A549 (cell line): ENCODE measurements around the gene RAB26. TPM values are rescaled to one million over a fixed set of nuclear protein-coding genes. Genes with fewer than 3 reads are reported as not detected.

Experiments
- ATAC-seq, 2 experiments: fragments of 200-7000 bp in 1 of 2; fragments of >200 bp in 1 of 2; cut with Nextera tagmentation in 1 of 2; cut with Tn5 transposase in 1 of 2; 3 replicates each; pipeline versions ENCODE4 v1.8.0 to v1.9.1; 2018 to 2020; ENCODE audit warnings: mild to moderate bottlenecking in 1 of 2, moderate library complexity in 1 of 2
- CTCF ChIA-PET: fragments of 300-600 bp; sonication (Branson Sonifier 250); formaldehyde crosslinking; extraction: SDS; loops from one replicate; lab custom pipeline; 2021; ENCODE audit warnings: antibody characterized with exemption, inconsistent platforms; lab: Yijun Ruan, JAX
- POLR2A ChIA-PET: fragments of 350-600 bp; formaldehyde crosslinking; extraction: SDS; loops from one replicate; lab custom pipeline; 2021; ENCODE audit warnings: antibody characterized with exemption, inconsistent platforms; lab: Yijun Ruan, JAX
- DNase-seq, 2 experiments: peaks; one replicate each; pipeline versions ENCODE4 v3.0.0 to v3.0.0-alpha.2; 2011 to 2016; ENCODE audit warnings: low read depth in 1 of 2, low spot score in 1 of 2
- FAIRE-seq: peaks from 2 replicates; lab custom pipeline; 2011; peaks lifted over from hg19 to GRCh38; lab: Jason Lieb, UNC
- H3K27ac ChIP-seq, 2 experiments: fragments of >200 bp; sonication (Bioruptor Twin); formaldehyde crosslinking; 3 replicates each; pipeline ENCODE4 v1.5.1; 2016 to 2017
- H3K4me1 ChIP-seq: fragments of >200 bp; sonication (Bioruptor Twin); formaldehyde crosslinking; 3 replicates; pipeline ENCODE4 v1.6.1; 2016
- H3K4me2 ChIP-seq: fragments of >200 bp; sonication (Bioruptor Twin); formaldehyde crosslinking; 3 replicates; pipeline ENCODE4 v1.6.1; 2016
- H3K4me3 ChIP-seq: fragments of >200 bp; sonication (Bioruptor Twin); formaldehyde crosslinking; 3 replicates; pipeline ENCODE4 v1.5.1; 2016
- H3K9me3 ChIP-seq: fragments of >200 bp; sonication (Bioruptor Twin); formaldehyde crosslinking; 3 replicates; pipeline ENCODE4 v1.6.1; 2016
- BCL3 ChIP-seq: fragments of >200 bp; sonication (Bioruptor Twin); formaldehyde crosslinking; IDR thresholded peaks from 3 replicates; pipeline ENCODE4 v1.6.1; 2016
- CBX8 ChIP-seq: fragments of 200-600 bp; sonication (generic); IDR thresholded peaks from 2 replicates; pipeline ENCODE4 v1.6.1; 2016
- EHF ChIP-seq: fragments of 250-450 bp; sonication (Bioruptor Pico); IDR thresholded peaks from 2 replicates; pipeline ENCODE4 v1.5.0; 2020; ENCODE audit warnings: mild to moderate bottlenecking
- EP300 ChIP-seq, 2 experiments: fragments of >200 bp; sonication (Bioruptor Twin); formaldehyde crosslinking; IDR thresholded peaks; 2 replicates in 1 of 2; 3 replicates in 1 of 2; pipeline ENCODE4 v1.6.1; 2016 to 2017
- FOSB ChIP-seq: fragments of 250-450 bp; sonication (Bioruptor Pico); IDR thresholded peaks from 2 replicates; pipeline ENCODE4 v1.5.0; 2020; ENCODE audit warnings: mild to moderate bottlenecking, moderate library complexity
- FOXS1 ChIP-seq: fragments of 250-450 bp; sonication (Bioruptor Pico); IDR thresholded peaks from 2 replicates; pipeline ENCODE4 v1.5.0; 2020; ENCODE audit warnings: mild to moderate bottlenecking, moderate library complexity
- HDAC2 ChIP-seq: fragments of 200-600 bp; sonication (generic); IDR thresholded peaks from 2 replicates; pipeline ENCODE4 v1.6.1; 2016
- HES2 ChIP-seq: fragments of >200 bp; sonication (Bioruptor Twin); formaldehyde crosslinking; IDR thresholded peaks from 2 replicates; pipeline ENCODE4 v1.6.1; 2016
- HMGXB4 ChIP-seq: fragments of 250-450 bp; sonication (Bioruptor Pico); IDR thresholded peaks from 2 replicates; pipeline ENCODE4 v1.5.0; 2021; ENCODE audit warnings: mild to moderate bottlenecking, moderate library complexity, borderline replicate concordance
- HOXA7 ChIP-seq: fragments of 250-450 bp; sonication (Bioruptor Pico); IDR thresholded peaks from 2 replicates; pipeline ENCODE4 v1.5.0; 2020; ENCODE audit warnings: mild to moderate bottlenecking, moderate library complexity
- HOXB5 ChIP-seq: fragments of 250-450 bp; sonication (Bioruptor Pico); IDR thresholded peaks from 2 replicates; pipeline ENCODE4 v1.5.0; 2020; ENCODE audit warnings: mild to moderate bottlenecking, moderate library complexity
- MAFK ChIP-seq: fragments of 450-650 bp; IDR thresholded peaks from 2 replicates; pipeline ENCODE4 v1.6.1; 2014; ENCODE audit not compliant: partially characterized antibody
- MAZ ChIP-seq: fragments of 150-350 bp; IDR thresholded peaks from 2 replicates; pipeline ENCODE4 v1.6.1; 2014; ENCODE audit warnings: antibody characterized with exemption, low read depth, low read length, borderline replicate concordance
- NPAS2 ChIP-seq: fragments of 250-450 bp; sonication (Bioruptor Pico); IDR thresholded peaks from 2 replicates; pipeline ENCODE4 v1.8.0; 2022; ENCODE audit warnings: mild to moderate bottlenecking, moderate library complexity, borderline replicate concordance
- RARB ChIP-seq: fragments of 250-450 bp; sonication (Bioruptor Pico); IDR thresholded peaks from 2 replicates; pipeline ENCODE4 v1.8.0; 2021; ENCODE audit warnings: mild to moderate bottlenecking, moderate library complexity
- RCOR1 ChIP-seq: fragments of 150-350 bp; IDR thresholded peaks from 2 replicates; pipeline ENCODE4 v1.6.1; 2014; ENCODE audit warnings: antibody characterized with exemption, low read length, low read depth
- REST ChIP-seq: fragments of 200-600 bp; sonication (generic); IDR thresholded peaks from 2 replicates; pipeline ENCODE4 v1.6.1; 2016; ENCODE audit warnings: antibody characterized with exemption, mild to moderate bottlenecking, moderate library complexity
- RFX5 ChIP-seq: fragments of 450-650 bp; IDR thresholded peaks from 2 replicates; pipeline ENCODE4 v1.7.1; 2014; ENCODE audit warnings: antibody characterized with exemption, mild to moderate bottlenecking, moderate library complexity
- ZC3H11A ChIP-seq: fragments of 450-650 bp; IDR thresholded peaks from 2 replicates; pipeline ENCODE4 v1.6.1; 2014; ENCODE audit warnings: antibody characterized with exemption, mild to moderate bottlenecking
- ZFP36 ChIP-seq: fragments of 450-650 bp; IDR thresholded peaks from 2 replicates; pipeline ENCODE4 v1.6.1; 2014; ENCODE audit warnings: borderline replicate concordance; ENCODE audit not compliant: partially characterized antibody
- ZNF302 ChIP-seq: fragments of 250-450 bp; sonication (Bioruptor Pico); IDR thresholded peaks from 2 replicates; pipeline ENCODE4 v1.9.0; 2021; ENCODE audit warnings: inconsistent platforms, mild to moderate bottlenecking, moderate library complexity
- WGBS: methylation state at CpG from one replicate; pipeline ENCODE4 v1.1.6; 2017; ENCODE audit errors: missing lambda C conversion rate; 5-methylcytosine and 5-hydroxymethylcytosine counted together
- polyA plus RNA-seq, 4 experiments: library from polyadenylated mRNA; depleted of rRNA in 3 of 4; stranded (reverse); fragments of >200 nt; fragmentation: RNase III in 1 of 4; extraction: RNeasy Plus Mini Kit Qiagen cat#74134 plus additional on column Dnase treatment in 1 of 4; gene quantifications; 2 replicates in 3 of 4; 3 replicates in 1 of 4; pipeline ENCODE4 v1.2.3, GENCODE V29; 2011 to 2017
- TF ChIP-seq, protein P1 (sequence below): IDR thresholded peaks from 2 replicates; pipeline ENCODE4 v1.6.1; 2012
- TF ChIP-seq, protein P2 (sequence below): fragments of 250-450 bp; sonication (Bioruptor Pico); IDR thresholded peaks from 2 replicates; pipeline ENCODE4 v1.5.0; 2020; ENCODE audit warnings: low read depth, mild to moderate bottlenecking, moderate library complexity

Gene RAB26
- polyA plus RNA-seq, 2 of the 4 experiments (the other 2 are of a cell fraction) = 6.7 TPM

DNA sequence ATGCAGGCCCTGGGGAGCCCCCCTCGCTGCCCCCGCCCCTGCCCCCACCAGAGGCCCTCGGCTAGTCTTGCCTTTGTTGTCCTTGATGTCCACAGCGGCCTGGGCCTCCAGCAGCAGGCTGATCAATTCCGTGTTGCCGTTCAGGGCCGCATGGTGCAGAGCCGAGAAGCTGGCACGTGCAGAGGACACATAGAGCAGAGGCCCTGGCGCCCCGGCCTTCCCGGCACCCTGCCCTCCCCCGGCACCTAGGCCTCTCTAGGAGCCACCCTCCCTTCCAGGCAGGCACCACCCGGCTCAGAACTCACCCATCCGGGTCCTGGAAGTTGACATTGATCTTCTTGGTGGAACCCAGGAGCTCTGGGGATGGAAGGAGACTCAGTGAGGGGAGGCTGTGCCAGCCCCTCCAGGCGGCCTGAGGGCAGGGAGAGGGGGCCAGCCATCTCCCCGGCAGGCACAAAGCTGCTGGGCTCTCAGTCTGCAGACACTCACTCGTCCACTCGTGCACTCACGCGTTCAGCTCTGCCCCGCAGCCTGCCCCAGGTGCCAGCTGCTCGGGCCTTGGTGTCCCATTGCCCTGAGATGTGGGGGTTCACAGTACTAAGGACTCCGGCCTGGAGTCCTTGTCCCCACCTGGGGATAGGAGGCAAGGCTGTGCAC is 41.7 kb downstream of the RAB26 start:
- peaks cover 10% of the 10 kb centered on the region for H3K4me1 ChIP-seq
- no peak for ATAC-seq
- no peak for FAIRE-seq
- H3K4me2 ChIP-seq = no peak overlapping the region
- no peak for DNase-seq
- no peak overlapping the region for H3K27ac ChIP-seq
- ChIA-PET POLR2A (interaction anchor here (0.6 kb wide), 1 partner anchor 13 kb away, joined by 5 read pairs; no protein-coding TSS in a partner anchor), CTCF (interaction anchor here (1.1 to 1.4 kb wide), 2 partner anchors 186 to 311 kb away, joined by 3 read pairs; no protein-coding TSS in a partner anchor)
- 81% methylated on average over 14 of the region's 24 CpGs for WGBS
- H3K9me3 ChIP-seq = no peaks in the 10 kb centered on the region
- no peak overlapping the region for H3K4me3 ChIP-seq
- no peak for TF ChIP-seq FOXS1 (CRISPR knock-in tag)
- no peak for TF ChIP-seq MAZ

DNA sequence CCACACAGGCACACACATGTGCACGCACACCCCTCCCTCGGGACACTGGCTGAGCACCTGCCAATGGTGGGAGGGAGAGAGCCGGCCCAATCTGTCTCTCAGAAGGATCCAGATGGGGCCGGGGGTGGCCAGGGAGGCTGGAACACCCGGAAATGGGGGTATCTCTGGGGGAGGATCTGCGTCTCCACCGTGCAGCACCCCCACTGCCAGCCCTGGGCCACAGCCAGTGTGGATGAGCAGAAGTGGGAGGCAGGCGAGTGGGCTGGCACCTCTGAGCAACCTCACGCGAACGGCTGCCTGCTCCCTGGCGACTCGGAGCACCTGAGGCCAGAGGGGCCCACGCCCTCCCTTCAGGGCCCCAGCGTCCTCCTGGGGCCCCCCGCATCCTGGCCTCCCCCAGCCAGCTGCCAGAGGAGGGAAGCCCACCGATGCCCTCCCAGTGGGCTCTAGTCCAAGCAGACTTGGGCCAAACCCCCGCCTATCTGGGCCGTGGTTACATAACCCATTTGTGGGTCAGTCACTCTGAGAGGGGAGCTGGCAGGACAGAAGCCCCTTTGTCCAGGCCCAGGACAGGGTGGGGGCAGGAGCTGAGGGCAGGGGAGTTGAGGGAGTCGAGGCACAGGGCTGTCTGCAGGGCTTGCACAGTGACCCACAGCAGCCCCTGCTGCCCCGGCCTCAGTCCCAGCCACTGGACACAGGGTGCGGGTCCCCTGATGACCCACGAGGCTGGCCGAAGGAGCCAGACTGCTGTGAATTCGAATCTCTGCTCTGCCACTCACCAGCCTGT is 42.4 kb downstream of the RAB26 start:
- FAIRE-seq (no peak), ATAC-seq (no peak), DNase-seq (no peak)
- ChIA-PET CTCF (interaction anchor here (1.1 kb wide), 1 partner anchor 310 kb away, joined by 3 read pairs; no protein-coding TSS in a partner anchor), POLR2A (no interaction called here)
- WGBS = 72% methylated on average over 11 of the region's 25 CpGs
- H3K9me3 ChIP-seq = no peaks in the 10 kb centered on the region
- H3K4me2 ChIP-seq = no peak overlapping the region
- no peak for TF ChIP-seq EHF
- TF ChIP-seq, protein P1, sequence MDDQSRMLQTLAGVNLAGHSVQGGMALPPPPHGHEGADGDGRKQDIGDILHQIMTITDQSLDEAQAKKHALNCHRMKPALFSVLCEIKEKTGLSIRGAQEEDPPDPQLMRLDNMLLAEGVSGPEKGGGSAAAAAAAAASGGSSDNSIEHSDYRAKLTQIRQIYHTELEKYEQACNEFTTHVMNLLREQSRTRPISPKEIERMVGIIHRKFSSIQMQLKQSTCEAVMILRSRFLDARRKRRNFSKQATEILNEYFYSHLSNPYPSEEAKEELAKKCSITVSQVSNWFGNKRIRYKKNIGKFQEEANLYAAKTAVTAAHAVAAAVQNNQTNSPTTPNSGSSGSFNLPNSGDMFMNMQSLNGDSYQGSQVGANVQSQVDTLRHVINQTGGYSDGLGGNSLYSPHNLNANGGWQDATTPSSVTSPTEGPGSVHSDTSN = no peak
- TF ChIP-seq FOSB = no peak
- no peak for TF ChIP-seq RCOR1
- TF ChIP-seq CBX8 = no peak
- no peak for TF ChIP-seq HDAC2
- no peak for TF ChIP-seq HOXA7 (CRISPR knock-in tag)
- TF ChIP-seq, all 56 proteins: peak for 0
- H3K4me1 ChIP-seq = peaks cover 17% of the 10 kb centered on the region
- H3K27ac ChIP-seq = no peak overlapping the region
- H3K4me3 ChIP-seq = no peak overlapping the region

DNA sequence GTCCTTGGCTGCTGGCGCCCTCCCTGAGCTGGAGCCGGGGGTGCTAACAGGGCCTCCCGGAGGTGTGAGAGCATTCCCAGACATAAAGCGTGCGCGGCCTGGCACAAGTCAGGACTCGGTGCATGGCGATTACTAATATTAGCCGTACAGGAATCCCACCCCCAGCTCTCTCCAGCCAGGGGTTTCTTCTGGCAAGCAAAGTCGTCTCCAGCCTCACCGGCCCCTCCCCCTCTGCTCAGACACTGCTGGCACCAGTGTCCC is 43.0 kb downstream of the RAB26 start:
- WGBS = 85% methylated on average over 10 of the region's 11 CpGs

More for the DNA sequence above, 43.0 kb downstream of the RAB26 start:
- no peak for TF ChIP-seq BCL3
- no peak for TF ChIP-seq NPAS2 (CRISPR knock-in tag)
- TF ChIP-seq HMGXB4 (CRISPR knock-in tag) = no peak
- no peak for TF ChIP-seq HOXB5 (CRISPR knock-in tag)
- TF ChIP-seq ZFP36 = no peak
- no peak for TF ChIP-seq ZC3H11A
- no peak for TF ChIP-seq HES2
- no peak for TF ChIP-seq RARB (CRISPR knock-in tag)
- TF ChIP-seq REST = no peak
- no peak for TF ChIP-seq ZNF302
- no peak for TF ChIP-seq MAFK
- TF ChIP-seq RCOR1 = no peak
- TF ChIP-seq RFX5 = no peak
- TF ChIP-seq, protein P2, sequence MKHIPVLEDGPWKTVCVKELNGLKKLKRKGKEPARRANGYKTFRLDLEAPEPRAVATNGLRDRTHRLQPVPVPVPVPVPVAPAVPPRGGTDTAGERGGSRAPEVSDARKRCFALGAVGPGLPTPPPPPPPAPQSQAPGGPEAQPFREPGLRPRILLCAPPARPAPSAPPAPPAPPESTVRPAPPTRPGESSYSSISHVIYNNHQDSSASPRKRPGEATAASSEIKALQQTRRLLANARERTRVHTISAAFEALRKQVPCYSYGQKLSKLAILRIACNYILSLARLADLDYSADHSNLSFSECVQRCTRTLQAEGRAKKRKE = no peak
- no peak for TF ChIP-seq EP300 (IDR thresholded peaks at IDR 0.05)
- Histone ChIP-seq H3K9me3 (no peaks in the 10 kb centered on the region), H3K4me2 (no peak overlapping the region), H3K27ac (no peak overlapping the region), H3K4me1 (peaks cover 18% of the 10 kb centered on the region), H3K4me3 (no peak overlapping the region)
- ATAC-seq (no peak), FAIRE-seq (no peak), DNase-seq (no peak)
- ChIA-PET POLR2A (no interaction called here), CTCF (no interaction called here)
